K562 (cell line): ENCODE data around the gene SPAG16. TPM values are rescaled to one million over a fixed set of nuclear protein-coding genes. Genes with fewer than 3 reads are reported as not detected.

ENCODE experiments used
- ATAC-seq: fragments of 200-7000 bp; cut with Tn5 transposase; 3 replicates; pipeline ENCODE4 v1.9.1; 2020; ENCODE audit warnings: moderate library complexity
- BruUV-seq: library from RNA; stranded (reverse); fragments of 400-500 nt; replicated peaks from 2 replicates; lab custom pipeline; 2021; lab: Mats Ljungman, UMichigan
- CTCF ChIA-PET: fragments of 300-600 bp; formaldehyde crosslinking; extraction: SDS; loops from one replicate; lab custom pipeline; 2021; ENCODE audit warnings: low intra/inter-chr PET ratio; lab: Yijun Ruan, JAX
- POLR2A ChIA-PET: fragments of 300-600, 350-650 bp; sonication (Branson Sonifier 250); formaldehyde crosslinking; extraction: SDS; loops from one replicate; lab custom pipeline; 2021; ENCODE audit warnings: antibody characterized with exemption, inconsistent platforms; lab: Yijun Ruan, JAX
- DNase-seq, 4 experiments: peaks; one replicate each; pipeline versions ENCODE4 v3.0.0 to v3.0.0-alpha.2; 2011 to 2018; ENCODE audit warnings: low spot score in 3 of 4, mixed read lengths in 3 of 4; ENCODE audit errors: extremely low read depth in 1 of 4
- FAIRE-seq: peaks from 2 replicates; lab custom pipeline; 2011; peaks lifted over from hg19 to GRCh38; lab: Jason Lieb, UNC
- H2AFZ ChIP-seq: 2 replicates; pipeline ENCODE4 v1.6.0; 2011; ENCODE audit warnings: low read depth, low read length, control low read depth, inconsistent platforms
- H3K27ac ChIP-seq: fragments of 200-600 bp; 3 replicates; pipeline ENCODE4 v1.8.0; 2011; ENCODE audit warnings: low read depth, mild to moderate bottlenecking, control low read depth, inconsistent platforms, low read length, moderate library complexity, mixed read lengths; ENCODE audit errors: extremely low read depth
- H3K27me3 ChIP-seq, 2 experiments: fragments of 300-600 bp in 1 of 2; 2 replicates in 1 of 2; 3 replicates in 1 of 2; pipeline versions ENCODE4 v1.6.0 to v1.8.0; 2011; ENCODE audit warnings: inconsistent platforms in 2 of 2, low read length in 2 of 2, mild to moderate bottlenecking in 1 of 2, mixed read lengths in 1 of 2, moderate library complexity in 1 of 2; ENCODE audit not compliant: control insufficient read depth in 2 of 2, insufficient read depth in 2 of 2
- H3K36me3 ChIP-seq: fragments of 300-600 bp; 3 replicates; pipeline ENCODE4 v1.8.0; 2011; ENCODE audit warnings: mild to moderate bottlenecking, low read length, inconsistent platforms; ENCODE audit not compliant: control insufficient read depth, insufficient read depth
- H3K4me1 ChIP-seq, 2 experiments: fragments of 200-600 bp in 1 of 2; replicated peaks in 1 of 2; 2 replicates in 1 of 2; 3 replicates in 1 of 2; pipeline versions ENCODE4 v1.5.1 to v1.8.0; 2011; ENCODE audit warnings: inconsistent platforms in 2 of 2, low read length in 2 of 2, mild to moderate bottlenecking in 1 of 2, mixed read lengths in 1 of 2, moderate library complexity in 1 of 2; ENCODE audit not compliant: control insufficient read depth in 2 of 2, insufficient read depth in 2 of 2
- H3K4me2 ChIP-seq: 2 replicates; pipeline ENCODE4 v1.6.1; 2011; ENCODE audit warnings: low read length, control low read depth, inconsistent platforms, mixed read lengths; ENCODE audit not compliant: insufficient read depth
- H3K4me3 ChIP-seq: fragments of 200-600 bp; sonication (generic), shearing (Covaris generic); 2 replicates; pipeline ENCODE4 v1.5.1; 2016; ENCODE audit warnings: control low read depth, inconsistent platforms
- H3K79me2 ChIP-seq: fragments of 200-600 bp; 3 replicates; pipeline ENCODE4 v1.8.0; 2011; ENCODE audit warnings: low read length, inconsistent platforms; ENCODE audit not compliant: control insufficient read depth, insufficient read depth
- H3K9ac ChIP-seq, 2 experiments: 2 replicates each; pipeline versions ENCODE4 v1.6.0 to v1.6.1; 2011; ENCODE audit warnings: low read depth in 2 of 2, low read length in 2 of 2, control low read depth in 1 of 2, inconsistent platforms in 1 of 2, mild to moderate bottlenecking in 1 of 2, mixed read lengths in 1 of 2; ENCODE audit not compliant: insufficient read depth in 1 of 2
- H3K9me1 ChIP-seq: one replicate; pipeline ENCODE4 v1.6.0; 2011; ENCODE audit warnings: inconsistent platforms, mild to moderate bottlenecking, low read length, moderate library complexity; ENCODE audit not compliant: control insufficient read depth, insufficient read depth
- H3K9me3 ChIP-seq: replicated peaks from 2 replicates; pipeline ENCODE4 v1.5.1; 2011; ENCODE audit warnings: low read depth, low read length, inconsistent platforms; ENCODE audit not compliant: control insufficient read depth, insufficient read depth
- H4K20me1 ChIP-seq: replicated peaks from 2 replicates; pipeline ENCODE4 v1.6.1; 2011; ENCODE audit warnings: low read length, inconsistent platforms, mixed read lengths; ENCODE audit not compliant: control insufficient read depth, insufficient read depth
- CSDE1 ChIP-seq, 2 experiments: fragments of 450-650 bp; IDR thresholded peaks; 2 replicates each; pipeline ENCODE4 v1.6.1; 2016; ENCODE audit warnings: mild to moderate bottlenecking in 1 of 2
- HDAC2 ChIP-seq: fragments of 450-650 bp; IDR thresholded peaks from 2 replicates; pipeline ENCODE4 v1.6.1; 2016; ENCODE audit warnings: mild to moderate bottlenecking
- HIVEP1 ChIP-seq: fragments of 250-450 bp; sonication (Bioruptor Pico); IDR thresholded peaks from 2 replicates; pipeline ENCODE4 v1.4.0; 2020; ENCODE audit warnings: mild to moderate bottlenecking
- MIER1 ChIP-seq: fragments of 450-650 bp; IDR thresholded peaks from 2 replicates; pipeline ENCODE4 v1.6.1; 2016; ENCODE audit warnings: antibody characterized with exemption, mild to moderate bottlenecking, low read depth
- NFE2 ChIP-seq: IDR thresholded peaks from 2 replicates; pipeline ENCODE4 v1.6.1; 2014; ENCODE audit warnings: antibody characterized with exemption, low read depth
- PHF21A ChIP-seq: fragments of 450-650 bp; IDR thresholded peaks from 2 replicates; pipeline ENCODE4 v1.6.1; 2017; ENCODE audit warnings: low read depth, borderline replicate concordance
- RAD21 ChIP-seq, 2 experiments: fragments of 250-450 bp in 1 of 2; fragments of 450-650 bp in 1 of 2; sonication (Bioruptor Pico) in 1 of 2; formaldehyde crosslinking in 1 of 2; IDR thresholded peaks in 1 of 2; conservative IDR thresholded peaks in 1 of 2; 2 replicates each; pipeline versions ENCODE4 v1.4.0 to v1.8.0; 2020 to 2022; ENCODE audit warnings: mild to moderate bottlenecking in 2 of 2, moderate library complexity in 1 of 2
- RAD51 ChIP-seq: fragments of 450-650 bp; IDR thresholded peaks from 2 replicates; pipeline ENCODE4 v1.7.1; 2016; ENCODE audit warnings: low read depth, mild to moderate bottlenecking, borderline replicate concordance
- ZBTB7A ChIP-seq: IDR thresholded peaks from 2 replicates; pipeline ENCODE4 v1.6.1; 2011; ENCODE audit warnings: low read depth, mild to moderate bottlenecking, low read length, moderate library complexity, borderline replicate concordance; ENCODE audit not compliant: control insufficient read depth
- ZC3H8 ChIP-seq: fragments of 450-650 bp; IDR thresholded peaks from 2 replicates; pipeline ENCODE4 v1.6.1; 2017
- ZNF431 ChIP-seq: sonication (generic); formaldehyde crosslinking; IDR thresholded peaks from 2 replicates; pipeline ENCODE4 v1.8.0; 2022; ENCODE audit warnings: mild to moderate bottlenecking, missing genetic modification reagents
- WGBS: fragments of 100-300 bp; shearing (Covaris generic); methylation state at CpG from one replicate; pipeline ENCODE4 v1.1.6; 2016; ENCODE audit warnings: low coverage, mixed read lengths; ENCODE audit not compliant: insufficient coverage; ENCODE audit errors: missing lambda C conversion rate; 5-methylcytosine and 5-hydroxymethylcytosine counted together
- in situ Hi-C: fragments of 300-500 bp; cut with MboI; formaldehyde crosslinking; loops from 4 replicates; pipeline ENCODE4 v1.15.0; 2018; ENCODE audit warnings: inconsistent platforms, mixed read lengths
- intact Hi-C: fragments of 100-400 bp; cut with micrococcal nuclease; formaldehyde crosslinking; loops from 2 replicates; pipeline ENCODE4 v1.14.2; 2022
- polyA plus RNA-seq, 8 experiments: library from polyadenylated mRNA; depleted of rRNA in 4 of 8; stranded (reverse) in 5 of 8; unstranded in 3 of 8; fragments of >200 nt; fragmentation: Nextera tagmentation in 2 of 8; fragmentation: Illumina TruSeq in 1 of 8; extraction: Ambion mirVana in 2 of 8; extraction: Trizol in 1 of 8; gene quantifications; 2 replicates each; pipeline versions ENCODE4 v1.2.1 to v1.2.3, GENCODE V29; 2011 to 2014; ENCODE audit warnings: inconsistent platforms in 1 of 8, missing spikeins in 1 of 8
- total RNA-seq, 7 experiments: library from RNA; depleted of rRNA in 6 of 7; stranded (reverse); fragments of >200 nt in 6 of 7; fragmentation: Illumina TruSeq in 2 of 7; extraction: Trizol in 2 of 7; gene quantifications; 2 replicates each; pipeline versions ENCODE4 v1.2.1 to v1.2.3, GENCODE V29; 2011 to 2021; ENCODE audit warnings: low replicate concordance in 1 of 7
- TF ChIP-seq, protein P1 (sequence below): fragments of 250-450 bp; sonication (Bioruptor Pico); IDR thresholded peaks from 2 replicates; pipeline ENCODE4 v1.4.0; 2020
- TF ChIP-seq, protein P2 (sequence below), 3 experiments: fragments of 200-800 bp in 1 of 3; sonication (Bioruptor generic) in 1 of 3; sonication (generic) in 1 of 3; formaldehyde crosslinking in 1 of 3; IDR thresholded peaks; 2 replicates each; pipeline versions ENCODE4 v1.6.1 to v1.8.0; 2016 to 2022; ENCODE audit warnings: mild to moderate bottlenecking in 2 of 3, missing compliant biosample characterization in 2 of 3, missing genetic modification characterization in 2 of 3, missing genetic modification reagents in 1 of 3
- TF ChIP-seq, protein P3 (sequence below): fragments of 250-450 bp; sonication (Bioruptor Pico); IDR thresholded peaks from 2 replicates; pipeline ENCODE4 v1.8.0; 2022; ENCODE audit warnings: moderate library complexity, mild to moderate bottlenecking, inconsistent platforms
- TF ChIP-seq, protein P4 (sequence below): fragments of 250-450 bp; sonication (Bioruptor Pico); IDR thresholded peaks from 2 replicates; pipeline ENCODE4 v1.8.0; 2021; ENCODE audit warnings: borderline replicate concordance, mild to moderate bottlenecking, moderate library complexity; ENCODE audit not compliant: poor library complexity, severe bottlenecking
- TF ChIP-seq, protein P5 (sequence below), 2 experiments: fragments of 150-350 bp in 1 of 2; IDR thresholded peaks; 2 replicates each; pipeline ENCODE4 v1.6.1; 2012 to 2016; ENCODE audit warnings: low read depth in 2 of 2, low read length in 2 of 2, mild to moderate bottlenecking in 1 of 2, moderate library complexity in 1 of 2

Gene SPAG16
- total and polyA plus RNA-seq, 9 of the 15 experiments (the other 6 are each of a cell fraction or from before 2014, with no cell fraction given) = 0.98 to 5.9 (median 3.5) TPM

DNA sequence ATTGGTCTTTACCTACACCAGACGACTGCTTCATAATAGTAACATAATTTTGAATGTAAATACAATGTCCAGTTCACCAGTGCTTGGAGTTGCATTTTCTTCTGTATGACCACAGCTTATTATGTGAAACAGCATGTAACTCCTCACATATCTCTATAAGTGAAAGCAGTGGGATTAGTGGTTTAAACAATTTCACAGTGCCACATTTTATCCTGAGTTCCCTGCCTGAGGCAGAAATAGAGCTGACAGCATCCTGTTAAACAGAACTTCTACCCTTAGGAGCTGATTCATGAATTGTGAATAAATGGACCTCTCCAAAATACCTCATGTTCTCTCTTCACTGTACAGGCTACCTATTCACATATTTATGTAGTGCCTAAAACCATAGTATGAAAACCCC lies 584.3 kb downstream of the SPAG16 start:
- H3K27ac ChIP-seq = no peak overlapping the region
- CTCF ChIA-PET = no interaction called here
- no peak for FAIRE-seq
- 0% methylated on average over 1 of the region's 1 CpG for WGBS
- ATAC-seq = no peak
- H3K36me3 ChIP-seq = no peaks in the 10 kb centered on the region
- no peaks in the 10 kb centered on the region for H3K79me2 ChIP-seq
- DNase-seq = no peak
- POLR2A ChIA-PET = interaction anchor here (0.6 kb wide), 1 partner anchor 19 kb away, joined by 3 read pairs; no protein-coding TSS in a partner anchor
- no peaks in the 10 kb centered on the region for H3K4me1 ChIP-seq
- no peak overlapping the region for H3K4me3 ChIP-seq
- in situ Hi-C loops (no loop called here), intact Hi-C loops (no loop called here)
- no peak overlapping the region for H3K9ac ChIP-seq
- BruUV-seq = no TSS peak
- no peaks in the 10 kb centered on the region for H3K27me3 ChIP-seq
- no peak overlapping the region for H2AFZ ChIP-seq
- no peaks in the 10 kb centered on the region for H4K20me1 ChIP-seq
- H3K9me1 ChIP-seq = no peaks in the 10 kb centered on the region
- no peak overlapping the region for H3K4me2 ChIP-seq
- H3K9me3 ChIP-seq = no peaks in the 10 kb centered on the region
- TF ChIP-seq CSDE1 (IDR thresholded peaks at IDR 0.05) = no peak
- no peak for TF ChIP-seq ZBTB7A
- no peak for TF ChIP-seq RAD21 (CRISPR knock-in tag; conservative IDR thresholded peaks at IDR 0.05 in 1 of 2, IDR thresholded peaks at IDR 0.05 in 1 of 2)
- TF ChIP-seq, protein P1, sequence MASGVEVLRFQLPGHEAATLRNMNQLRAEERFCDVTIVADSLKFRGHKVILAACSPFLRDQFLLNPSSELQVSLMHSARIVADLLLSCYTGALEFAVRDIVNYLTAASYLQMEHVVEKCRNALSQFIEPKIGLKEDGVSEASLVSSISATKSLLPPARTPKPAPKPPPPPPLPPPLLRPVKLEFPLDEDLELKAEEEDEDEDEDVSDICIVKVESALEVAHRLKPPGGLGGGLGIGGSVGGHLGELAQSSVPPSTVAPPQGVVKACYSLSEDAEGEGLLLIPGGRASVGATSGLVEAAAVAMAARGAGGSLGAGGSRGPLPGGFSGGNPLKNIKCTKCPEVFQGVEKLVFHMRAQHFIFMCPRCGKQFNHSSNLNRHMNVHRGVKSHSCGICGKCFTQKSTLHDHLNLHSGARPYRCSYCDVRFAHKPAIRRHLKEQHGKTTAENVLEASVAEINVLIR (CRISPR knock-in tag) = no peak
- no peak for TF ChIP-seq MIER1
- no peak for TF ChIP-seq ZNF431
- no peak for TF ChIP-seq HDAC2
- no peak for TF ChIP-seq ZC3H8
- no peak for TF ChIP-seq HIVEP1 (CRISPR knock-in tag)
- TF ChIP-seq, protein P2, sequence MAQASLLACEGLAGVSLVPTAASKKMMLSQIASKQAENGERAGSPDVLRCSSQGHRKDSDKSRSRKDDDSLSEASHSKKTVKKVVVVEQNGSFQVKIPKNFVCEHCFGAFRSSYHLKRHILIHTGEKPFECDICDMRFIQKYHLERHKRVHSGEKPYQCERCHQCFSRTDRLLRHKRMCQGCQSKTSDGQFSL (CRISPR knock-in tag; IDR thresholded peaks at IDR 0.05) = no peak
- TF ChIP-seq, protein P2 (tag; IDR thresholded peaks at IDR 0.05) = no peak
- no peak for TF ChIP-seq RAD51
- no peak for TF ChIP-seq PHF21A
- TF ChIP-seq, protein P3, sequence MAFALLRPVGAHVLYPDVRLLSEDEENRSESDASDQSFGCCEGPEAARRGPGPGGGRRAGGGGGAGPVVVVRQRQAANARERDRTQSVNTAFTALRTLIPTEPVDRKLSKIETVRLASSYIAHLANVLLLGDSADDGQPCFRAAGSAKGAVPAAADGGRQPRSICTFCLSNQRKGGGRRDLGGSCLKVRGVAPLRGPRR (CRISPR knock-in tag) = no peak
- TF ChIP-seq, protein P4, sequence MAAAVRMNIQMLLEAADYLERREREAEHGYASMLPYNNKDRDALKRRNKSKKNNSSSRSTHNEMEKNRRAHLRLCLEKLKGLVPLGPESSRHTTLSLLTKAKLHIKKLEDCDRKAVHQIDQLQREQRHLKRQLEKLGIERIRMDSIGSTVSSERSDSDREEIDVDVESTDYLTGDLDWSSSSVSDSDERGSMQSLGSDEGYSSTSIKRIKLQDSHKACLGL (CRISPR knock-in tag) = no peak
- TF ChIP-seq, protein P5, sequence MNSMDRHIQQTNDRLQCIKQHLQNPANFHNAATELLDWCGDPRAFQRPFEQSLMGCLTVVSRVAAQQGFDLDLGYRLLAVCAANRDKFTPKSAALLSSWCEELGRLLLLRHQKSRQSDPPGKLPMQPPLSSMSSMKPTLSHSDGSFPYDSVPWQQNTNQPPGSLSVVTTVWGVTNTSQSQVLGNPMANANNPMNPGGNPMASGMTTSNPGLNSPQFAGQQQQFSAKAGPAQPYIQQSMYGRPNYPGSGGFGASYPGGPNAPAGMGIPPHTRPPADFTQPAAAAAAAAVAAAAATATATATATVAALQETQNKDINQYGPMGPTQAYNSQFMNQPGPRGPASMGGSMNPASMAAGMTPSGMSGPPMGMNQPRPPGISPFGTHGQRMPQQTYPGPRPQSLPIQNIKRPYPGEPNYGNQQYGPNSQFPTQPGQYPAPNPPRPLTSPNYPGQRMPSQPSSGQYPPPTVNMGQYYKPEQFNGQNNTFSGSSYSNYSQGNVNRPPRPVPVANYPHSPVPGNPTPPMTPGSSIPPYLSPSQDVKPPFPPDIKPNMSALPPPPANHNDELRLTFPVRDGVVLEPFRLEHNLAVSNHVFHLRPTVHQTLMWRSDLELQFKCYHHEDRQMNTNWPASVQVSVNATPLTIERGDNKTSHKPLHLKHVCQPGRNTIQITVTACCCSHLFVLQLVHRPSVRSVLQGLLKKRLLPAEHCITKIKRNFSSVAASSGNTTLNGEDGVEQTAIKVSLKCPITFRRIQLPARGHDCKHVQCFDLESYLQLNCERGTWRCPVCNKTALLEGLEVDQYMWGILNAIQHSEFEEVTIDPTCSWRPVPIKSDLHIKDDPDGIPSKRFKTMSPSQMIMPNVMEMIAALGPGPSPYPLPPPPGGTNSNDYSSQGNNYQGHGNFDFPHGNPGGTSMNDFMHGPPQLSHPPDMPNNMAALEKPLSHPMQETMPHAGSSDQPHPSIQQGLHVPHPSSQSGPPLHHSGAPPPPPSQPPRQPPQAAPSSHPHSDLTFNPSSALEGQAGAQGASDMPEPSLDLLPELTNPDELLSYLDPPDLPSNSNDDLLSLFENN (IDR thresholded peaks at IDR 0.05; ENCODE audit: low read depth in 2 of 2, low read length in 2 of 2) = no peak
- no peak for TF ChIP-seq NFE2
